Activated effector memory CD4-positive, alpha-beta T cell treated with anti-CD3 and anti-CD28 coated beads, Interleukin-2, amount 50 U/mL, for 16 hours (primary cell): ENCODE measurements around the gene EN1.
A peak's percentile ranks its signal among the peaks of the same experiment; 100 is the strongest.

Experiments used
- DNase-seq: peaks from one replicate; pipeline ENCODE4 v3.0.0-alpha.2; 2020

EN1 gene

GRCh38 chr2:118855451-118856279, 8.2 kb upstream of the EN1 start:
- DNase-seq: peak; percentile 92

- no peak for DNase-seq
These were observed 7.3 kb upstream of the EN1 start for GRCh38 chr2:118854507-118855345.

DNA sequence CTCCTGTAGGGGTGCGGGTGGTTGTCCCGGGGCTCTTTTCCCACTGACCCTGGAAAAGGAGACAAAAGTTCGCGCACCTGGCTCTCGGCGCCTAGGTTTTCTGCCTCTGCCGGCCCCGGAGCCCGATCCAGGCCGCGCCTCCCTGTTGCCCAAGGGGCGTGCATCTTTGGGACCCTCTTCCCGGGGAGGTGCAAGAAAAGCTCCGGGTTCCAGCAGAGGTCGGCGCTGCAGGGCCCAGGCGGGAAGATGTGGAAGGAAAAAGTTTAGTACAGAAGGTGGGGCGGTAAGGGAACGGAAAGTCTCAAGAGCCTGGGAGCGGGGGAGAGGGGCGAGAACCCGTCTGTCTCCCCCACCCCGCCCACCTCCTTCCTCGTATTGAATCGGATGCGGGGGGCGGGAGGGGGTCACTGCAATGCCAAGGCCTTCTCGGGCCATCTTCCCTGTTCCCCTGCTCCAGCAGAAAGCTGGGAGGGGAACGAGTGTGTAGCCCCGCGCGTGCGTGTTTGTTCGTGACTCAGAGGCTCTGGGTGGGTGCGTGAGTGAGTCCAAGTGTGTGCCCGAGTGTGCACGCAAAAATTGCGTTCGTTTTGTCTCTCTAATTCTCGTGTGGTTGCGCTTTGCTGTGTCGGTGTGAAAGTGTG, 6.3 kb upstream of the EN1 start:
- no peak for DNase-seq

DNA sequence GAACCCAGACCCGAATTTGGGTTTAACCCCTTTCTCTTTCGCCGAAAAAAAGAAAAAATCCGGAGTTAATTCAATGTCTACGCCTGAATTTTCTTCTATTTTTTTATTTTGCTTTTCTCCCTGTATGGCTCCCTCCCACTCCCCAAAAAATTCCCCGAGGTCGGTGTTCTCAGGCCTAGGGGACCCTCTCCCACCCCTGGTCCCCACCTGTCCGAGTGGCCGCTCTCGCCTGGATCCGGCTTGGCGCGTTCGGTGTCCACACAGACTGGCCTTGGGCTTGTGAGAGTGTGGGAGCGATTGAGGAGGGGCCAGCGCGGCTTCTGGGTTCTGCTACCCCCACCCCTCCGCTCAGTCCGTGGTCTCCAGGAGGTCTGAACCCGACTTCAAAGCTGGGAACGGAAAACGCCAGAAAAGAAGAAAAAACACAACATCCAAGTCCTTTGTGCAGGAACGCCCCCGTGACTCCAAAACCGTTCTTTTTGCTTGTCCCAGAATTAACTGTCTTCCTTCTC, 5.7 kb upstream of the EN1 start:
- no peak for DNase-seq

DNA sequence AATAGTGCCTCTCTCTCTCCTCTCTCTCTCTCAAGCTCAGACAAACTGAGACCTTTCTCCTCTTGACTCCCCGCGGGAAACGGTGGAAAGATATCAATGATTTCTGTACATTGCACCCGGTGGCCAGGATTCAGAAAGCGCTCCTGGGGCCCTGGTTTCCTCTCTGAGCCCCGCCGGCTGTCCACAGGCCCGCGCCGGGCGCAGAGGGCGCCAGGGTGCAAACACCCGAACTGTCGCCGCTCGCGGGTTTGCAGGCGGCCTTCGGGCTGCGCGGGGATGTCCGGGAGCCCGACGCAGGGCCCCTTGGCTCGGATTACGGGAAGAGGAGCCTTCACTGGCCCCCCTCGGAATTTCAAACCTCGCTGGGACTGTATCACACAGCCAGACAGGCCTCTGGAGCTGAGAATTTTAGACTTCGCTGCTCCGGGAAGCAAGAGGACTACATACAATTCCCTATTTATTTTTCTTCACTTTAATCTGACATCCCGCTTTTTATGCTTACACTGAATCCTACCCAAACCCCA, 5.2 kb upstream of the EN1 start:
- DNase-seq: no peak

DNA sequence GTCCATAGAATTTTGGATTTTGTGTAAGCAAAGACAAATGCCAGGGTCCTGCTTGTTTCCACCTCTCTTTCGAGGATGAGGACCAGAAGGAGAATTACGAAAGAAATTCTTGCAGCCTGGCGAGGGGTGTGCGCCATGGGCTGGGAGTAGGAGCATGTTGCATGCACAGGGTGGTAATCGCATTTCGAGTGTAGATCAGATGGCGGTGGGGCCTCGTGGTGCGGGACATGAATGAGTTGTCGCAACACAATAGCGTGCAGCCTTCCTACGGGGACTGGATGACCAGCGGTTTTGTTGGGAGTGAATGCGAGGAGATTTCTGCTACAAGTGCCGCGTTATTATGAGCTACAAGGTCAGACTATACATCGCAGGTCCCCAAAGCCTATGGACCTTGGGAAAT, 4.2 kb upstream of the EN1 start:
- DNase-seq: no peak

DNA sequence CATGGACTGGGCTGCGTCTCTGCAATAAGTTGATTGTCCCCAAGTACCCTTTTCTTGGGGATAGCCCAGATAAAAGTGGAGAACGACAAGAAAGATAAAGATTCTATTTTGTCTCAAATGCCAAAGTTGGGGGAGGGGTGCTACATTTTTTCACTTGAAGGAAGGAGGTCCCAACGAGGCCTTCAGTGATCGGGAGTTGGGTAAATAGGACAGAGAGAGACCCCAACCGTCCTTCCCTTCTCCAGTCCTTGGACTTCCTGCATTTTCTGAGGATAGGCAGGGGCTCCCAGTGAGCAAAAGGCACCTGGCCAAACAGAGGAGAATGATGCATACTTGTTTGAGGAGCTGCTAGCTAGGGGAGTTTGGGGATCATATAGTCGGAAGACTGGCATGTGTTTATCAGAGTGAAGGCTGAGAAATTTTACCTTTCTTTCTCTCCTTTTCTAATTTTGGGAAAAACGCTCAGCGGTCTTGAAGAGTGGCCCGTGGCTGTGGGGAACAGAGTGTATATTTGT, 3.5 kb upstream of the EN1 start:
- no peak for DNase-seq

- no peak for DNase-seq
These were observed 2.9 kb upstream of the EN1 start for GRCh38 chr2:118850168-118850900.

DNA sequence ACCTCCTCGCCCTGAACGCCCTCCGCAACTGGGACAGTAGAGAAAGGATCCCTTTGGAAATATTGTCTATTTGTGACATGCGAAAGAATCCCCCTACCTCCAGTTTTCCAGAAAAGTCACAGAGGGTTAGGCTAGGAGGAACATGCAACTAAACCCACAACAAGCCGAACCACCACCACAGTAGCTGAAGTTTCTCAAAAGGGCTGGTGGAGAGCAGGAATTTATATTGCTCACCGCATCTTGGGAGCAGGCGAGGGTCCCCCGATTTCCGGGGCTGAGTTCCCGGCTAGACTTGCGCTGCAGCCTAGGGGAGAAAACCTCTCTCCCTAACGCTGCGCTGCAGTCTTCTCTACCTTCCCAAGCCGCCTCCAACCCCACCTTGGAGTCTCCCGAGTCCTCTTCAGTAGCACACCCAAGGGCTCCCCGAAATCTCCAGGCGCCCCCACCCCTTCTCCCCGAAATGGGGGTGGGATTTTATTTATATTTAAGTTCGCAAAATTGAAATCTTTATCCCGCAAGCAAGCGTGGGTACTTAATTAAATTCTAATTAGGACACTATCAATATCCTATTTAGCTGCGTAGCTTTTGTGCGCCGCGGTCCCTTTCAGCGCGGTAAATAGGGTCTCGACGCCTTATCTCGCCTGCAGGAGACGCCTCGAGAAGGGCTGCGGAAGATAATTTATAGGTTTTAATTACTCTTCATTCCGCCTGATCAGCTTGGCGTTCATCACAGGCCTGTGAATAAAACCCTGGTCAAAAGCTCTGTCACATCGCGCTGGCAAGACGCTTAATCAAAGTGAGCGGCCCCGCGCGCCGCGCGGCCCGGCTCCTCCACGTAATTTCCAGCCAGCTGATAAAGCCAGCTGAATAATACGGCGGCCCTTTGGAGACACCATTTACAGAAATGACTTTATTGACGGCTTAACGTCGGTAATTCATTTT, 2.0 kb upstream of the EN1 start:
- no peak for DNase-seq

GRCh38 chr2:118848381-118849225, 1.2 kb upstream of the EN1 start:
- no peak for DNase-seq

DNA sequence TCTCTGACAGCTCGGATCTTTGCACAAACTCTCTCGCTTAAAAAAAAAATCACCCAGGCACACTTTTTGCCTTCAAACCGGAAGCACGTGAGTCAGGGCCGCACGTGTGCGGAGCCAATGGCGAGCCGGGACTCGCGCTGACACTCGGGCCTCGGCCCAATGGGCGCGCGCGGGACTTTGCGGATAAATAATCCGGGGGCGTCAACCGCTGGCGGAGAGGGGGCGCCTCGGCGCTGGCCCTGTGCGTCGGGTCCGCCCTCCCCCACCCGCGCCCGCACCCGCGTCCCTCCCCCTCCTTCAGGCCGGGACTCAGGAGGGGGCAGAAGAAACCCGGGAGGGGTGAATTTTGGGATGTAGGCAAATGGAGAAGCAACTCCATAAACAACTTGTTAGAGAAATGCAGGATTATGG, 319 bp upstream of the EN1 start:
- DNase-seq: no peak

- DNase-seq: no peak
These were observed 951 bp downstream of the EN1 start for GRCh38 chr2:118846442-118846952.

- DNase-seq: no peak
These were observed 1.7 kb downstream of the EN1 start for GRCh38 chr2:118845522-118846441.

- DNase-seq: no peak
These were observed 2.4 kb downstream of the EN1 start for GRCh38 chr2:118845005-118845521.

- no peak for DNase-seq
These were observed 3.0 kb downstream of the EN1 start for GRCh38 chr2:118844261-118845004.

DNA sequence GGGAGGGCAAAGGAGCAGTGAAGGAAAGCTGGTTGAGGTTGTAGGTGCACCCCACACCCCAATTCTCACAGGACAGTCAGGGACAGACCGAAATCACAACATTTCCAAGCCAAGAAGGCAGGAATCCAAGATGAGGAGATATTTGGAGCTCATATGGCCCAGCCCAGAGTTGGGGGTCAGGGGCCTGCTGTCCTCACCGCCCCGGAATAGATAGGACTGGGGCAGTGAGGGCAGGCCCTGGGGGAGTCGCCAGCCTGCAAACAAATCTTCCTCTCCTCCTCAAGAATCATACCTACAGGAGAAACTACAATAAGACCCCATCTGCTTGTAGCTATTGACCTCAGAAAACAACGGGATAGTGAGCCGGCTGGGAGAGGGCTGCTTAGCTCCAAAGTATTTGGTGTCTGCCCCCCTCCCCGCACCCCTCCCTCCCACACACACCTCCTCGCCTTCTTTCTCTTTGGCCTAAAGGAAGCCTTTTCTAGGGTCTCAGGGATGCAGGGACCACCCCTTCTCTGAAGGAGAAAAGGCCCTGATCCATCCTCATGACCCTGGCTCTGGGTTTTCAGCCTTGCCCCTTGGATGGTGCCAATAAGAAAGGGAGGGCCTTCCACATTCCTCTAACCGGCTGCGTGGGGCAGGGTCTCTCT, 3.8 kb downstream of the EN1 start:
- no peak for DNase-seq
